Measurements from ENCODE around the gene BPNT1. TPM values are rescaled to one million over a fixed set of nuclear protein-coding genes. Genes with fewer than 3 reads are reported as not detected.

BPNT1 gene
- total RNA-seq, 1 experiment from 2014 or later: 13.6 TPM

DNA sequence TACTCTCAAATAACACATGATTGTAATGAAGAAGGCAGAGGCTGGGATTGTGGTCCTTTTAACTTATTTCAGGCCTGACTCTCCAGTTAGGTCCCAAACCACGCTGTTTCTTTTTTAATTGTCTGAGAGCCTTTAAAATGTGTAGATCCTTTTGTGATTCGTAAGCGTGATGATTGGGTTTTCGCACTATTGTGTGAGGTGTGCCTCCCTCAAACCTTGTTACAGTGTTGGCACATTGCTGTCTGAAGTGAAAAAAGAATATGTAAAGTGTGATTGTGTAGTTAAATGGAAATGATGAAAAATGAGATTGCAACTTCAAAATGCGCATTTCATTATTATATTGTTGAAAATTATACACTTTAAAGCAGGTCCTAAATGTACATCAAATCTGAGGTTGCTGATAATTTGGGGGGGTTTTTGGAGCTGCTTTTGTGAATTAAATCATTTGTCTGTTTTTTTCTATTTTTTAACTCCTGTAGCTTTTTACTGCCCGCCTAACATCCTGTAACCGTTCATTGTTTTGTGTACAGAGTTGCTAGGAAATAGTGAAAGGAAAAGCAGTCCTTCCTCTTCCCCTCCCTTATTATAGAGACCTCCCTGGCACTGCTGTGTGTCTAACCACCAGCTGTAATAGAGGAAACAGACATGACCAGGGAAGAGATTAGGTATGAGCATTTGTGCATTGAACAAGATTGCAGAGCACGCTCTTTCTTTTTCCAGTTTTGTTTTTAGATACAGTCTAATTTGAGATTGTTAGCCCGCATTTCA lies 47.6 kb upstream of the BPNT1 start:
- Histone ChIP-seq H2BK20ac (ENCODE audit: low read depth, low read length, poor library complexity, severe bottlenecking) (no peak overlapping the region), H3K79me2 (ENCODE audit: insufficient read depth, low read length) (no peaks in the 10 kb centered on the region), H3T11ph (ENCODE audit: low read length) (no peak overlapping the region), H2AFZ (ENCODE audit: low read length) (no peak overlapping the region), H4K8ac (replicated peaks; ENCODE audit: insufficient read length, low read depth, low read length) (no peak overlapping the region), H2BK5ac (ENCODE audit: insufficient read length, low read length) (no peak overlapping the region), H2BK12ac (ENCODE audit: insufficient read length, low read depth, low read length) (no peak overlapping the region), H2BK120ac (ENCODE audit: low read depth, low read length, poor library complexity, severe bottlenecking) (no peak overlapping the region), H3K18ac (ENCODE audit: insufficient read length, low read depth, low read length) (no peak overlapping the region), H4K91ac (ENCODE audit: insufficient read length, low read depth, low read length) (no peak overlapping the region), H3K27me3 (ENCODE audit: insufficient read depth, low read length) (no peaks in the 10 kb centered on the region), H4K5ac (ENCODE audit: insufficient read length, low read depth, low read length) (no peak overlapping the region), H3K9ac (ENCODE audit: extremely low read depth, insufficient read length, low read length) (no peak overlapping the region), H3K9me3 (ENCODE audit: control insufficient read depth, low read depth, low read length) (no peaks in the 10 kb centered on the region), H2BK15ac (ENCODE audit: low read depth, low read length) (no peak overlapping the region), H3K23me2 (ENCODE audit: insufficient read length, low read depth, low read length, poor library complexity, severe bottlenecking) (no peaks in the 10 kb centered on the region), H3K4me1 (ENCODE audit: insufficient read depth, low read length) (no peaks in the 10 kb centered on the region), H3K27ac (ENCODE audit: insufficient read length, low read depth, low read length) (no peak overlapping the region), H3K79me1 (ENCODE audit: insufficient read depth, low read depth, low read length, poor library complexity, severe bottlenecking) (no peaks in the 10 kb centered on the region), H3K4ac (ENCODE audit: low read depth, low read length) (no peak overlapping the region), H3K14ac (ENCODE audit: insufficient read depth, low read length) (no peak overlapping the region), H2AK5ac (ENCODE audit: insufficient read length, low read length) (no peak overlapping the region), H3K4me2 (ENCODE audit: insufficient read depth, insufficient read length, low read length) (no peak overlapping the region), H3K23ac (ENCODE audit: insufficient read length, low read depth, low read length) (no peak overlapping the region), H4K20me1 (ENCODE audit: control insufficient read depth, insufficient read depth, insufficient read length) (no peaks in the 10 kb centered on the region), H3K56ac (ENCODE audit: insufficient read length, low read depth, low read length) (no peak overlapping the region)
- Mint-ChIP-seq H3K4me1 (0 out of 4 replicates have a peak, but pooled peaks cover 2% of the 10 kb centered on the region in 2 experiments), H3K27me3 (ENCODE audit: low read depth) (no peaks in the 10 kb centered on the region), H3K27ac (no peak overlapping the region; a peak in 3 of 7 replicates), H3K4me3 (no peak overlapping the region), H3K9me3 (no peaks in the 10 kb centered on the region), H3K36me3 (ENCODE audit: insufficient read depth in 1 of 3, low read depth in 3 of 3) (peaks cover 27 to 79% (median 68%) of the 10 kb centered on the region in 3 experiments; a peak in 6 of 7 replicates)
- TF ChIP-seq, protein P1, sequence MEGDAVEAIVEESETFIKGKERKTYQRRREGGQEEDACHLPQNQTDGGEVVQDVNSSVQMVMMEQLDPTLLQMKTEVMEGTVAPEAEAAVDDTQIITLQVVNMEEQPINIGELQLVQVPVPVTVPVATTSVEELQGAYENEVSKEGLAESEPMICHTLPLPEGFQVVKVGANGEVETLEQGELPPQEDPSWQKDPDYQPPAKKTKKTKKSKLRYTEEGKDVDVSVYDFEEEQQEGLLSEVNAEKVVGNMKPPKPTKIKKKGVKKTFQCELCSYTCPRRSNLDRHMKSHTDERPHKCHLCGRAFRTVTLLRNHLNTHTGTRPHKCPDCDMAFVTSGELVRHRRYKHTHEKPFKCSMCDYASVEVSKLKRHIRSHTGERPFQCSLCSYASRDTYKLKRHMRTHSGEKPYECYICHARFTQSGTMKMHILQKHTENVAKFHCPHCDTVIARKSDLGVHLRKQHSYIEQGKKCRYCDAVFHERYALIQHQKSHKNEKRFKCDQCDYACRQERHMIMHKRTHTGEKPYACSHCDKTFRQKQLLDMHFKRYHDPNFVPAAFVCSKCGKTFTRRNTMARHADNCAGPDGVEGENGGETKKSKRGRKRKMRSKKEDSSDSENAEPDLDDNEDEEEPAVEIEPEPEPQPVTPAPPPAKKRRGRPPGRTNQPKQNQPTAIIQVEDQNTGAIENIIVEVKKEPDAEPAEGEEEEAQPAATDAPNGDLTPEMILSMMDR (conservative IDR thresholded peaks at IDR 0.05): no peak
- WGBS (ENCODE audit: extremely low coverage, insufficient read length, low lambda C conversion rate): no CpG with 5 or more reads among the region's 9 CpGs
- DNase-seq: no peak

Measured in H9 (cell line).